Epithelial cell of prostate (primary cell): Measurements from ENCODE around the gene PBX3.

Experiments
- DNase-seq: peaks from one replicate; pipeline ENCODE4 v3.0.0-alpha.2; 2011; ENCODE audit warnings: low read depth, low spot score
- H3K27ac ChIP-seq: fragments of 450-650 bp; 2 replicates; pipeline ENCODE4 v1.5.1; 2017; ENCODE audit warnings: mild to moderate bottlenecking

PBX3 gene

GRCh38 chr9:126002476-126003350, 255.5 kb downstream of the PBX3 start:
- no peak for DNase-seq
- H3K27ac ChIP-seq = no peak overlapping the region

- no peak for DNase-seq
These were observed 261.9 kb downstream of the PBX3 start for GRCh38 chr9:126009047-126009446.

GRCh38 chr9:126014726-126015125, 267.6 kb downstream of the PBX3 start:
- DNase-seq = no peak
- H3K27ac ChIP-seq = no peak overlapping the region

More at GRCh38 chr9:126009047-126009446, 261.9 kb downstream of the PBX3 start:
- H3K27ac ChIP-seq = no peak overlapping the region

- H3K27ac ChIP-seq = no peak overlapping the region
- no peak for DNase-seq
These were observed 268.3 kb downstream of the PBX3 start for GRCh38 chr9:126015424-126015823.

- no peak for DNase-seq
These were observed 269.6 kb downstream of the PBX3 start for GRCh38 chr9:126016579-126017290.

More at GRCh38 chr9:126016579-126017290, 269.6 kb downstream of the PBX3 start:
- H3K27ac ChIP-seq = no peak overlapping the region
